Ovary (tissue), 3 donors: ENCODE results near the gene IGSF21.

Experiments
- POLR2A ChIP-seq: fragments of 450-650 bp; IDR thresholded peaks from one replicate; pipeline ENCODE4 v1.6.1; 2017; ENCODE audit warnings: antibody characterized with exemption, mild to moderate bottlenecking, moderate library complexity
- TF ChIP-seq, protein P1 (sequence below), 3 donors: fragments of 450-650 bp in 2 of 3; fragments of 200-600 bp in 1 of 3; IDR thresholded peaks; one replicate each; pipeline versions ENCODE4 v1.5.1 to v1.8.0; 2016 to 2022; ENCODE audit warnings: antibody characterized with exemption in 3 of 3, mild to moderate bottlenecking in 1 of 3
- donor health status: DM: no; HTN: no; CAD: no.

DNA sequence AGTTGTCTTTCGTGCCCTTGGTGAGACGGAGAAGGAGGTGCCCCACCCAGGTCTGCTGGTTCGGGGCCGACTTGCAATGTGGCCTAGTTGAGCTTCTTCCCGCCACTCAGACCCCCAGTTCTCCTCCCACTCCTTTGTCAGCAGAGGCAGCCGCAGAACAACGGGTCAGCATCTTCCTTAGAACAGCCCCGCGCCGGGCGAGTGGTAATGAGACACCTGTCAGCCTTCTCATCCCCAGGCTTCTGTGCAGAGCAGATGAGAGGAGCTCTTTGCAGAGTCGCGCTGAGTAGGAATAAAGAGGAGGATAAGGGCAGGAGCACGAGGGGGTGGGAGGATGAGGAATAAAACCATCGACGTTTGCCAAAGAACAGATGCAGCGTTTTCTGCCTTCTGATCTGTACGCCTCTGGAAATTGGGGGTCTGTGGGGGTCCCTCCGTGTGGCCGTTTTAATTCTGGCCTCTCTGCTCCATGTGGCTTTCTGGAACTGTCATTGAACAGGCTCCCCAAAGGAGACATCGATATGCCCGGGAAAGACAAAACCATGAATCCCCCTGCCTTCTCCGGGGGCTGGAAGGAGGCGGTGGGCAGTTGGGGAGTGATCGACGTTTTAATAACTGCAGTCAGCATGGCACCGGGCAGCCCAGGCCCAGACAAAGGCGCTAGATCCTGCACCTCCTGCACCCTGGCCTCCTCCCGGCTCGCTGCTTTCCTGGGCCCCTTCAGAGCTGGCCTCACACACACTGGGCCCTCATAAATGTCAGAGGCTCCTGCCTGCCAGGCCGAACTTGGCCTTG lies 27.5 kb upstream of the IGSF21 start:
- TF ChIP-seq, protein P1, sequence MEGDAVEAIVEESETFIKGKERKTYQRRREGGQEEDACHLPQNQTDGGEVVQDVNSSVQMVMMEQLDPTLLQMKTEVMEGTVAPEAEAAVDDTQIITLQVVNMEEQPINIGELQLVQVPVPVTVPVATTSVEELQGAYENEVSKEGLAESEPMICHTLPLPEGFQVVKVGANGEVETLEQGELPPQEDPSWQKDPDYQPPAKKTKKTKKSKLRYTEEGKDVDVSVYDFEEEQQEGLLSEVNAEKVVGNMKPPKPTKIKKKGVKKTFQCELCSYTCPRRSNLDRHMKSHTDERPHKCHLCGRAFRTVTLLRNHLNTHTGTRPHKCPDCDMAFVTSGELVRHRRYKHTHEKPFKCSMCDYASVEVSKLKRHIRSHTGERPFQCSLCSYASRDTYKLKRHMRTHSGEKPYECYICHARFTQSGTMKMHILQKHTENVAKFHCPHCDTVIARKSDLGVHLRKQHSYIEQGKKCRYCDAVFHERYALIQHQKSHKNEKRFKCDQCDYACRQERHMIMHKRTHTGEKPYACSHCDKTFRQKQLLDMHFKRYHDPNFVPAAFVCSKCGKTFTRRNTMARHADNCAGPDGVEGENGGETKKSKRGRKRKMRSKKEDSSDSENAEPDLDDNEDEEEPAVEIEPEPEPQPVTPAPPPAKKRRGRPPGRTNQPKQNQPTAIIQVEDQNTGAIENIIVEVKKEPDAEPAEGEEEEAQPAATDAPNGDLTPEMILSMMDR (IDR thresholded peaks at IDR 0.05), result no peak
- TF ChIP-seq POLR2A, result no peak
